GM12878 (cell line): Measurements from ENCODE around the gene INSIG1. TPM values are rescaled to one million over a fixed set of nuclear protein-coding genes. Genes with fewer than 3 reads are reported as not detected.

Experiments
- ATAC-seq: fragments of 200-7000 bp; cut with Tn5 transposase; 3 replicates; pipeline ENCODE4 v1.9.1; 2020; ENCODE audit warnings: mild to moderate bottlenecking, moderate library complexity
- BruUV-seq: library from RNA; stranded (reverse); fragments of 400-500 nt; replicated peaks from 2 replicates; lab custom pipeline; 2021; lab: Mats Ljungman, UMichigan
- CTCF ChIA-PET: fragments of 300-600 bp; sonication (Branson Sonifier 250); formaldehyde crosslinking; extraction: SDS; loops from one replicate; lab custom pipeline; 2021; ENCODE audit warnings: inconsistent platforms; lab: Yijun Ruan, JAX
- POLR2A ChIA-PET: fragments of 350-600 bp; formaldehyde crosslinking; extraction: SDS; loops from one replicate; lab custom pipeline; 2021; ENCODE audit warnings: inconsistent platforms; lab: Charles Lee
- RAD21 ChIA-PET: fragments of 300-600 bp; sonication (Branson Sonifier 250); formaldehyde crosslinking; loops from one replicate; lab custom pipeline; 2023; ENCODE audit warnings: antibody characterized with exemption; ENCODE audit not compliant: unreplicated experiment; lab: Charles Lee
- SMC1A ChIA-PET: fragments of 300-600 bp; sonication (Branson Sonifier 250); formaldehyde crosslinking; loops from one replicate; lab custom pipeline; 2023; ENCODE audit not compliant: unreplicated experiment, uncharacterized antibody; lab: Charles Lee
- DNase-seq: peaks from one replicate; pipeline ENCODE4 v3.0.0-alpha.2; 2011; ENCODE audit warnings: low read depth, low spot score
- FAIRE-seq: peaks from 3 replicates; lab custom pipeline; 2011; peaks lifted over from hg19 to GRCh38; lab: Jason Lieb, UNC
- H2AFZ ChIP-seq: 2 replicates; pipeline ENCODE4 v1.6.0; 2011; ENCODE audit warnings: low read depth, low read length, control low read depth; ENCODE audit not compliant: control insufficient read depth
- H3K27ac ChIP-seq: 2 replicates; pipeline ENCODE4 v1.5.1; 2011; ENCODE audit warnings: control low read depth; ENCODE audit not compliant: control insufficient read depth, insufficient read depth
- H3K27me3 ChIP-seq, 2 experiments: replicated peaks in 1 of 2; 2 replicates each; pipeline versions ENCODE4 v1.6.0 to v1.6.1; 2011; ENCODE audit warnings: low read length in 1 of 2; ENCODE audit not compliant: control insufficient read depth in 2 of 2, insufficient read depth in 2 of 2
- H3K36me3 ChIP-seq, 2 experiments: 2 replicates each; pipeline ENCODE4 v1.5.1; 2011; ENCODE audit warnings: low read length in 1 of 2; ENCODE audit not compliant: control insufficient read depth in 2 of 2, insufficient read depth in 2 of 2
- H3K4me1 ChIP-seq: 2 replicates; pipeline ENCODE4 v1.6.1; 2011; ENCODE audit warnings: mild to moderate bottlenecking, low read length, moderate library complexity, mixed read lengths; ENCODE audit not compliant: control insufficient read depth, insufficient read depth
- H3K4me2 ChIP-seq: 2 replicates; pipeline ENCODE4 v1.6.0; 2011; ENCODE audit warnings: control low read depth; ENCODE audit not compliant: control insufficient read depth, insufficient read depth
- H3K4me3 ChIP-seq: fragments of 200-600 bp; sonication (generic); 2 replicates; pipeline ENCODE4 v1.5.1; 2016
- H3K79me2 ChIP-seq: 2 replicates; pipeline ENCODE4 v1.6.0; 2011; ENCODE audit warnings: low read length; ENCODE audit not compliant: control insufficient read depth, insufficient read depth
- H3K9ac ChIP-seq: 2 replicates; pipeline ENCODE4 v1.8.0; 2011; ENCODE audit warnings: low read length, control low read depth, mixed read lengths; ENCODE audit not compliant: control insufficient read depth, insufficient read depth
- H3K9me3 ChIP-seq: replicated peaks from 3 replicates; pipeline ENCODE4 v1.5.1; 2011; ENCODE audit warnings: mild to moderate bottlenecking, low read length; ENCODE audit not compliant: control insufficient read depth, insufficient read depth
- H4K20me1 ChIP-seq: 2 replicates; pipeline ENCODE4 v1.6.0; 2011; ENCODE audit not compliant: control insufficient read depth, insufficient read depth
- ELK1 ChIP-seq: IDR thresholded peaks from 2 replicates; pipeline ENCODE4 v1.6.1; 2012; ENCODE audit warnings: low read depth, low read length, improper control_type of control experiment
- EP300 ChIP-seq, 2 experiments: fragments of 150-350 bp in 1 of 2; IDR thresholded peaks; 2 replicates each; pipeline ENCODE4 v1.6.1; 2011 to 2012; ENCODE audit warnings: low read depth in 2 of 2, low read length in 2 of 2, borderline replicate concordance in 1 of 2, improper control_type of control experiment in 1 of 2, inconsistent platforms in 1 of 2; ENCODE audit not compliant: control insufficient read depth in 1 of 2
- ESRRA ChIP-seq: IDR thresholded peaks from 2 replicates; pipeline ENCODE4 v1.6.1; 2012; ENCODE audit warnings: mild to moderate bottlenecking, low read length, improper control_type of control experiment
- HCFC1 ChIP-seq: fragments of 150-350 bp; IDR thresholded peaks from 2 replicates; pipeline ENCODE4 v1.6.1; 2014; ENCODE audit warnings: low read length
- MEF2B ChIP-seq: fragments of 450-650 bp; IDR thresholded peaks from 2 replicates; pipeline ENCODE4 v1.6.1; 2018; ENCODE audit warnings: mild to moderate bottlenecking, moderate library complexity; ENCODE audit not compliant: partially characterized antibody, poor library complexity, severe bottlenecking
- MLLT1 ChIP-seq: fragments of 450-650 bp; IDR thresholded peaks from 2 replicates; pipeline ENCODE4 v1.6.1; 2016; ENCODE audit warnings: mild to moderate bottlenecking
- PML ChIP-seq: IDR thresholded peaks from 2 replicates; pipeline ENCODE4 v1.6.1; 2012; ENCODE audit warnings: low read length, inconsistent platforms
- PRDM15 ChIP-seq: fragments of 450-650 bp; formaldehyde crosslinking; IDR thresholded peaks from 2 replicates; pipeline ENCODE4 v1.4.0; 2020; ENCODE audit warnings: mild to moderate bottlenecking, moderate library complexity
- RAD21 ChIP-seq: IDR thresholded peaks from 2 replicates; pipeline ENCODE4 v1.6.1; 2011; ENCODE audit warnings: mild to moderate bottlenecking, low read depth, low read length, moderate library complexity; ENCODE audit not compliant: insufficient read depth
- RELA ChIP-seq: fragments of 450-650 bp; IDR thresholded peaks from 2 replicates; pipeline ENCODE4 v1.8.0; 2014; ENCODE audit warnings: borderline replicate concordance; ENCODE audit not compliant: partially characterized antibody
- SPI1 ChIP-seq: IDR thresholded peaks from 2 replicates; pipeline ENCODE4 v1.6.1; 2011; ENCODE audit warnings: low read depth, mild to moderate bottlenecking, low read length, moderate library complexity, borderline replicate concordance; ENCODE audit not compliant: insufficient read depth
- YBX1 ChIP-seq: fragments of 450-650 bp; IDR thresholded peaks from 2 replicates; pipeline ENCODE4 v1.6.1; 2016; ENCODE audit warnings: antibody characterized with exemption
- ZBTB40 ChIP-seq: fragments of 450-650 bp; IDR thresholded peaks from 2 replicates; pipeline ENCODE4 v1.6.1; 2016; ENCODE audit warnings: mild to moderate bottlenecking, moderate library complexity, borderline replicate concordance
- ZNF24 ChIP-seq: fragments of 450-650 bp; IDR thresholded peaks from 2 replicates; pipeline ENCODE4 v1.6.1; 2017; ENCODE audit warnings: antibody characterized with exemption, mild to moderate bottlenecking
- WGBS: methylation state at CpG from one replicate; pipeline ENCODE4 v1.1.6; 2016; ENCODE audit warnings: low lambda C conversion rate; ENCODE audit not compliant: insufficient replicate concordance, insufficient coverage; ENCODE audit errors: missing lambda C conversion rate; 5-methylcytosine and 5-hydroxymethylcytosine counted together
- in situ Hi-C: fragments of 300-500 bp; cut with MboI; formaldehyde crosslinking; loops from 9 replicates; pipeline ENCODE4 v1.14.3; 2018; ENCODE audit warnings: mixed read lengths
- intact Hi-C: fragments of 100-400 bp; cut with micrococcal nuclease; formaldehyde crosslinking; loops from one replicate; pipeline ENCODE4 v1.14.2; 2022; ENCODE audit not compliant: unreplicated experiment
- polyA plus RNA-seq, 11 experiments: library from polyadenylated mRNA; depleted of rRNA in 4 of 11; unstranded in 6 of 11; stranded (reverse) in 5 of 11; fragments of >200 nt; fragmentation: Nextera tagmentation in 4 of 11; fragmentation: Illumina TruSeq in 1 of 11; extraction: Ambion mirVana in 4 of 11; extraction: Trizol in 1 of 11; gene quantifications; 1 replicate in 1 of 11; 2 replicates in 10 of 11; pipeline versions ENCODE4 v1.2.1 to v1.2.3, GENCODE V29; 2011 to 2016; ENCODE audit warnings: inconsistent platforms in 2 of 11, missing spikeins in 2 of 11, low read depth in 1 of 11
- total RNA-seq, 4 experiments: library from RNA; depleted of rRNA in 3 of 4; stranded (reverse); fragments of >200 nt in 3 of 4; fragmentation: Illumina TruSeq in 1 of 4; extraction: Trizol in 1 of 4; gene quantifications; 2 replicates each; pipeline versions ENCODE4 v1.2.1 to v1.2.3, GENCODE V29; 2013 to 2021

INSIG1 gene
- total and polyA plus RNA-seq, 10 of the 15 experiments (the other 5 are each of a cell fraction or from before 2014, with no cell fraction given) = 29.6 to 168 (median 91.1) TPM

DNA sequence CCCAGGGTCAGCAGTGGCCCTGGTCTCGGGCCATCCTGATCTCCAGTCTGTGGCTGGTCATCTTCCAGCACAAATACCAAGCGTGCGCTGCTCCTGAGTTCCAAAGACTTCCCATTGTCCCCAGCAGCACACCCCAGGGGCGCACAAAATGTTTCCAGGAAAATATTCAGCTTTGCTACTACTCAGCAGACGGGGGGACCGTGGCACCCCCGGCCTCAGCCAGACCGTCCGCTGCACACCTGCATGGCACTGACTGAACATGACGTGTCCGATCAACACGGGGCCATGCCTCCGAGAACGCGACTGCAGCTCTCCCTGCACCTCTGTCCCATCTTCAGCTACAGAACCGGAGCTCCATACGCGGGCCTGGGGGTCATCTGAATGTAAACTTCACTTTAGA lies 9.6 kb upstream of the INSIG1 start:
- BruUV-seq = no TSS peak
- FAIRE-seq (no peak), ATAC-seq (no peak), DNase-seq (no peak)
- RAD21 ChIA-PET = no interaction called here
- Histone ChIP-seq H3K4me2 (no peak overlapping the region), H3K9me3 (no peaks in the 10 kb centered on the region; the same call in 2 of the 3 replicates), H3K36me3 (no peaks in the 10 kb centered on the region), H3K27ac (no peak overlapping the region), H3K9ac (no peak overlapping the region), H2AFZ (no peak overlapping the region), H4K20me1 (no peaks in the 10 kb centered on the region), H3K4me1 (peaks cover 17% of the 10 kb centered on the region), H3K79me2 (no peaks in the 10 kb centered on the region), H3K27me3 (no peaks in the 10 kb centered on the region; a peak in 1 of 4 replicates), H3K4me3 (no peak overlapping the region)
- intact Hi-C loops = no loop called here
- CTCF ChIA-PET = no interaction called here
- in situ Hi-C loops = no loop called here
- POLR2A ChIA-PET = interaction anchor here (0.6 kb wide), 1 partner anchor 270 kb away, joined by 9 read pairs; no protein-coding TSS in a partner anchor
- WGBS = 80% methylated on average over 18 of the region's 18 CpGs
- SMC1A ChIA-PET = interaction anchor here (1.5 kb wide), 1 partner anchor 57 kb away, joined by 4 read pairs; no protein-coding TSS in a partner anchor
- no peak for TF ChIP-seq EP300 (IDR thresholded peaks at IDR 0.05; ENCODE audit: borderline replicate concordance in 1 of 2, control insufficient read depth in 1 of 2, low read depth in 2 of 2, low read length in 2 of 2)
- no peak for TF ChIP-seq ESRRA
- TF ChIP-seq RAD21 = no peak
- no peak for TF ChIP-seq PRDM15 (CRISPR knock-in tag)
- TF ChIP-seq YBX1 = no peak
- TF ChIP-seq ZBTB40 = no peak
- TF ChIP-seq MLLT1 = no peak
- TF ChIP-seq ELK1 = no peak
- no peak for TF ChIP-seq HCFC1
- TF ChIP-seq PML = no peak
- TF ChIP-seq RELA = no peak
- no peak for TF ChIP-seq SPI1
- no peak for TF ChIP-seq ZNF24
- TF ChIP-seq MEF2B = no peak
